Measurements from ENCODE around the gene BTG1. TPM values are rescaled to one million over a fixed set of nuclear protein-coding genes. Genes with fewer than 3 reads are reported as not detected.

Gene BTG1, protein sequence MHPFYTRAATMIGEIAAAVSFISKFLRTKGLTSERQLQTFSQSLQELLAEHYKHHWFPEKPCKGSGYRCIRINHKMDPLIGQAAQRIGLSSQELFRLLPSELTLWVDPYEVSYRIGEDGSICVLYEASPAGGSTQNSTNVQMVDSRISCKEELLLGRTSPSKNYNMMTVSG
- total RNA-seq, result 56.1 TPM

DNA sequence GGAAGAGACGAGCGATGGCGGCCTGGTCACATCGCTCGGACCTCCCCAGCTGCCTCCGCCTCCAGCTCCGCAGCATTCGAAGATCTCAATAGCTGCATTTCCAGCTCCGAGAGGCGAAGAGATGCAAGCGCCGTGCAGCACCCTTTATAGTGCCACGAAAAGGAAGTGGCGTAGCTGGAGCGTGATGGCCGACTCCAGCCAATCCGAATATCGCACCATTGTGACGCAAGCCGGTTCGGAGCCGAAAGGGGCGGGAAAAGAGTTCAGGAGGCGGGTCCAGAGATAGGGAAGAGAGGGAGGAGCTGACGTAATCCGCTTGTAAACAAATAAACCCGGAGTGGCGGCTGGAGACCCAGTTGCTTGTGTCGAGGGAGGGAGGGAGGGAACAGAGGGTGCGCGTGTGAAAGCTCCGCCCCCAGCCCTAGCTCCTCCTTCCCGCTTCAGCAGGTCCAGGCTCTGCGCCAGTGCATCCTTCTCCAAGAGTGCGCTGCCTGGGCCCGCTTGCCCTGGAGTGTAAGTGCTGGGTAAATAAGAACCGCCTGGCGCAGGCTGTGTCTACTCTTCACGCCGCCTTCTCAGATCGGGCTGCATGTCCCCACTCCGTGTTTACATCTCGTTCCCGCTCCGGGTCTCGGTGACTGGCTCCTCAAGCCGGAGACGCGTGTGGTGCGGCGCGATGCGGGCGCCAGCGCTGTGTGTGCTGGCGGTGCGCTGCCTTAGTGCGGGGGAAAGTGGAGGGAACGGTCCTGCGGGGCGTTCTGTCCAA is at the start of gene BTG1:
BTG1 (minus strand) TSS at position 116 of the 766 bp plus-strand sequence. CDS start 311 bp downstream, outside the sequence.

Small RNAs within 50 kb of the gene (small RNA-seq; reads per million reads assigned to genes)
- not detected for gene RF00019 (ENCODE audit: low replicate concordance)

All from metanephros (tissue), 2 donors.